ENCODE results near the gene RGS11. TPM values are rescaled to one million over a fixed set of nuclear protein-coding genes. Genes with fewer than 3 reads are reported as not detected.
A peak's percentile ranks its signal among the peaks of the same experiment; 100 is the strongest.

The RGS11 gene
- total RNA-seq, 3 donors from 2014 or later, result 3.1 to 7.5 (median 5.9) TPM

DNA sequence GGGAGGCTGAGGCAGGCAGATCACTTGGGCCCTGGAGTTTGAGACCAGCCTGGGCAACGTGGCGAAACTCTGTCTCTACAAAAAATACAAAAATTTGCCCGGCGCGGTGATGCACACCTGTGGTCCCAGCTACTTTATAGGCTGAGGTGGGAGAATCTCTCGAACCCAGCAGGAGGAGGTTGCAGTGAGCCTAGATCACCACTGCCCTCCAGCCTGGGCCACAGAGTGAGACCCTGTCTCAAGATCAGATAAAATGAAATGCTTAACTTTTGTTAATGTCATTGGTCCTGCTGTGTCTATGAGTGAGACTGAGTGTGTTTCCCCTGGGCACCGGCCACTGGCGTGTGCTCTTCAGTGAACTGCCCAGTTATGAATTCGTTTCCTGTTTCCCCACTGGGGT is 30.6 kb downstream of the RGS11 start:
- TF ChIP-seq CTCF (IDR thresholded peaks at IDR 0.05) (no peak), POLR2AphosphoS5 (IDR thresholded peaks at IDR 0.05) (no peak), POLR2A (IDR thresholded peaks at IDR 0.05) (no peak)
- intact Hi-C loops (cut with DNase I; ENCODE audit: low total_unique reads), result no loop called here
- no peak for DNase-seq (ENCODE audit: low spot score in 2 of 2)

DNA sequence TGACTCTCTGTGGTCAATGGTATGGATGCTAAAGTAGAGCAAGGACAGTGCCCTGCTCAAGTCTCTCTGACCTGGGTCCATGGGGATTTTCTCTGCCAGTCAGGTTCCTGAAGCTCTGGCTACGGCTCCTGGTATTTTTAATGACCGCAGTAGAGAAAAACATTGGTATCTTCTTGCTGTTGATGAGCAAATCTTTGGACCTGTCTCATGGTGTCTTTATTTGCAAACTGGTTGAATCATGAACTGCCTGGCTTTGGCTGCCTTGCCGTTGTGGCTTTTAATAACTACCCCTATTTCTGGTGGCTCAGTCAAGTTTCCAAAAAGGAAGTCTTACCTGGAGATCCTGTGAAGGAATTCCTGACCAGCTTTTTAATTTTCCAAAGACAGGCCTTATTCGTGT is 32.4 kb downstream of the RGS11 start:
- Histone ChIP-seq H3K27ac (peak overlapping the region in 1 of 2 donors; percentile 54), H3K4me1 (no peaks in the 10 kb centered on the region), H3K9me3 (no peaks in the 10 kb centered on the region), H3K36me3 (no peaks in the 10 kb centered on the region), H3K27me3 (no peaks in the 10 kb centered on the region), H3K4me3 (no peak overlapping the region)
- DNase-seq (ENCODE audit: low spot score in 2 of 2), result no peak
- intact Hi-C loops (cut with DNase I; ENCODE audit: low total_unique reads), result no loop called here
- TF ChIP-seq CTCF (IDR thresholded peaks at IDR 0.05) (no peak), POLR2A (IDR thresholded peaks at IDR 0.05) (no peak), POLR2AphosphoS5 (IDR thresholded peaks at IDR 0.05) (no peak)

More for the DNA sequence above, 30.6 kb downstream of the RGS11 start:
- H3K27me3 ChIP-seq, result no peaks in the 10 kb centered on the region
- H3K4me1 ChIP-seq, result no peaks in the 10 kb centered on the region
- no peak overlapping the region for H3K4me3 ChIP-seq
- no peak overlapping the region for H3K27ac ChIP-seq
- no peaks in the 10 kb centered on the region for H3K36me3 ChIP-seq
- no peaks in the 10 kb centered on the region for H3K9me3 ChIP-seq

DNA sequence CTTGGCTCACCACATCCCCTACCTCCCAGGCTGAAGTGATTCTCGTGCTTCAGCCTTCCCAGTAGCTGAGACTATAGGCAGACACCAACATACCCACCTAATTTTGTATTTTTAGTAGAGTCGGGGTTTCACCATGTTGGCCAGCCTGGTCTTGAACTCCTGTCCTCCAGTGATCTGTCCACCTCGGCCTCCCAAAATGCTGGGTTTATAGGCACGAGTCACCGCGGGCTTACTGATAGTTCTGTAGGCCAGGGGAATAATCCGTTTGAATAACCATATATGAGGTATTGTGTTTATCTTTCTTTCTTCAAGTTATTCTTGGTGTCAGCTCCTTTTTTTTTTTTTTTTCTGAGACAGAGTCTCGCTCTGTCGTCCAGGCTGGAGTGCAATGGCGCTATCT is 33.5 kb downstream of the RGS11 start:
- TF ChIP-seq POLR2AphosphoS5 (IDR thresholded peaks at IDR 0.05) (no peak), CTCF (IDR thresholded peaks at IDR 0.05) (no peak), POLR2A (IDR thresholded peaks at IDR 0.05) (no peak)
- DNase-seq (ENCODE audit: low spot score in 2 of 2), result no peak
- H3K4me1 ChIP-seq, result no peaks in the 10 kb centered on the region
- no peaks in the 10 kb centered on the region for H3K36me3 ChIP-seq
- no peak overlapping the region for H3K4me3 ChIP-seq
- H3K9me3 ChIP-seq, result no peaks in the 10 kb centered on the region
- no peaks in the 10 kb centered on the region for H3K27me3 ChIP-seq
- no peak overlapping the region for H3K27ac ChIP-seq
- intact Hi-C loops (cut with DNase I; ENCODE audit: low total_unique reads), result no loop called here

DNA sequence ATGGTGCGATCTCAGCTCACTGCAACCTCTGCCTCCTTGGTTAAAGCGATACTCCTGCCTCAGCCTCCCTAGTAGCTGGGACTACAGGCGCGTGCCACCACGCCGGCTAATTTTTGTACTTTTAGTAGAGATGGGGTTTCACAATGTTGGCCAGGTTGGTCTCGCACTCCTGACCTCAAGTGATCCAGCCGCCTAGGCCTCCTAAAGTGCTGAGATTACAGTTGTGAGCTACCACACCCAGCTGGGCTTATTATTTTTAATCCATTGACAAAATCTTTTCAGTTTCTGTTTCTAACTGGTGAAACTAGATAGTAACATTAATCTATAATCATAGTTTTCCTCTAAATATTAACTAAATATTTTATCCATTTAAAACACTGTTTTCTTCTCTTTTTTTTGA is 35.2 kb downstream of the RGS11 start:
- Histone ChIP-seq H3K4me1 (no peaks in the 10 kb centered on the region), H3K27ac (no peak overlapping the region), H3K4me3 (no peak overlapping the region), H3K27me3 (no peaks in the 10 kb centered on the region), H3K9me3 (no peaks in the 10 kb centered on the region), H3K36me3 (no peaks in the 10 kb centered on the region)
- TF ChIP-seq POLR2AphosphoS5 (IDR thresholded peaks at IDR 0.05), result no peak
- no peak for TF ChIP-seq CTCF (IDR thresholded peaks at IDR 0.05)
- TF ChIP-seq POLR2A (IDR thresholded peaks at IDR 0.05), result no peak
- DNase-seq (ENCODE audit: low spot score in 2 of 2), result no peak
- intact Hi-C loops (cut with DNase I; ENCODE audit: low total_unique reads), result no loop called here

DNA sequence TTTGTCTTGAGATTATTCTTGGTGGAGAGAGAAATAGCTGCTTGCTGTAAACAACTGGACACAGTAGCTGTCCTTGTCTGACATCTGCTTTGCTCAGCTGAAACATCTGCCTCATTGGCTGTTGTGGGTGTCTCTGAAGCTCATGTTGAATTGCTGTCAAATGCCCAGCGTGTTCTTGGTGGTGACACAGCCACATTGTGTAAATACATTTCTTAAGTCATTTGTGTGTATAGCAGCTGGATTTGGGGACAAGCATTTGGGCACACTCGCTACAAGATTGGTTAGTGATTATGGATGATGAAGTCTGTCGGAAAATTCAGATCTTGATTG is 35.8 kb downstream of the RGS11 start:
- intact Hi-C loops (cut with DNase I; ENCODE audit: low total_unique reads), result loop anchor here (10.0 kb wide), 1 partner anchor 115 kb away; the partner anchor contains the start of gene AXIN1
- Histone ChIP-seq H3K9me3 (no peaks in the 10 kb centered on the region), H3K27ac (no peak overlapping the region), H3K4me3 (no peak overlapping the region), H3K4me1 (no peaks in the 10 kb centered on the region), H3K36me3 (no peaks in the 10 kb centered on the region), H3K27me3 (no peaks in the 10 kb centered on the region)
- DNase-seq (ENCODE audit: low spot score in 2 of 2), result no peak
- TF ChIP-seq POLR2AphosphoS5 (IDR thresholded peaks at IDR 0.05), result no peak
- no peak for TF ChIP-seq CTCF (IDR thresholded peaks at IDR 0.05)
- TF ChIP-seq POLR2A (IDR thresholded peaks at IDR 0.05), result no peak

All from breast epithelium (tissue), 4 donors.